COR-L47 (cell line): Measurements from ENCODE around the gene SORCS1.

Source experiments
- DNase-seq: peaks from one replicate; lab custom pipeline; 2025; lab: John Stamatoyannopoulos, UW

Gene SORCS1

DNA sequence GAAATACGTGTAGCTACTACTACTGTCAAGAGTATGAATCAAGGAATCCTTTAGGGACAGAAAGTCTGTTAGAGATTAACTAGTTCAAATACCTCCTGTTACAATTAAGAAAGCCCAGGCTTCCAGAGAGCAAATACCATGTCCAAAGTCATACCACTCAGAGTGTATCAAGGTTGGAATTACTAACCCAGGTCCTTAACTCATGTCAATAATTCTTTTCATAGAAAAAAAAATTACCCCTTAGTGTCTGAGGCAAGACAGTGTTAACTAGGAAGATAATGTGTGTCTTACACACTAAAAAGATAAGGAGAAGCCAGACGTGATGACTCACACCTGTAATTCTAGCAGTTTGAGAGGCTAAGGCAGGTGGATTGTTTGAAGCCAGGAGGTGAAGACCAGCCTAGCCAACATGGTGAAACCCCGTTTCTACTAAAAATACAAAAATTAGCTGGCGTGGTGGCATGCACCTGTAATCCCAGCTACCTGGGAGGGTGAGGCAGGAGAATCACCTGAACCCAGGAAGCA, 423.4 kb downstream of the SORCS1 start:
- no peak for DNase-seq

DNA sequence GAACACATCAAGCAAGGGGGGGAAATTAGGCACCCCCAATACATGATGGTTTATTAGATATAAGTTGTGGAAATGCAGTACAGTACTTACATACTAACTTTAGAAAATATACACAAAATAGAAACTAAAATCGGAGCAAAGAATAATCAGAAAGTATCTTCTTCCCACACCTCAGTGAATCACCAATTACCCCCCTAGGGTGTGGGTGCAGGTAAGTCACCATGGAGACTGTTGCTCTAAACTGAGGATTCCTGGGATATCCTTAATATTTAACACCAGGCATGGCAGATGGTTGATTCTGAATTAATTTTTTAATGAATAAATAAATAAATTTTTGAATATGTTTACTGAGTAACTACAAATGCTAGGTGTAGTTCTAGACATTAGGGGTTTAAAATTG, 424.4 kb downstream of the SORCS1 start:
- DNase-seq: no peak

DNA sequence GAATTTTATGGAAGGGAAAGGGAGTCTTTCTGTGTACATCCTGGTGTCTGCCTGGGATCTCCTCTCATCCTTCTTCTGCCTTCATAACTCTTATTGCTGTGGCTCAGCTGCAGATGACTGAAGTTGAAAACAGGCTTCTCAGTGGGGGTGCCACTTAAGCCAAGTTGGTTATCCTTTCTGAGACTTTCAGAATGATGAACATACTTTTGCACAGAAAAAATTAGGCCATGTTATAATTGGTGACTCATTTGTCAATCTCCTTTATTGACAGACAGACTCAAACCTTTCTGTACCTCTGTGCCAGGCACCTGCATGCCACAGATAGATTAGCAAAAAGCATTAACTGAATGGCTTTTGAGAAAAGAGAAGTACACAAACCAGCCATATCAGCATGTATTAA, 430.3 kb downstream of the SORCS1 start:
- no peak for DNase-seq

DNA sequence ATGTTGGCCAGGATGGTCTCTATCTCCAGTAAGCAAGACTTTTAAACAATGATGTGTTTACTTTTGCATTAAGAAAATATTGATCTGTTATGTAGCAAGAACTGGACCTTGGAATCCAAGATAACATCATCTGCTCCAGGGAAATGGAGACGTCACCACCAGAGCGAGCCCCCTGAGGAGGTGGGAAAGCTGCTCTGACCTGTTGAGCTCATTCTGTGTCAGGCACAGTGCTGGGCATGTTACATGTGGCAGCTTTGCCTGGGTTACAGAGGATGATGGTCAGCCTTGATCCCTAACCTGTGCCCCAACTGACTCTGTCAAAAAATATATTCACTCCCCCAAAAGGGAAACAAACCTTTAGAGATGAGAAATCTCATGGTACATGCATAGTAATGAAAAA, 436.3 kb downstream of the SORCS1 start:
- no peak for DNase-seq

DNA sequence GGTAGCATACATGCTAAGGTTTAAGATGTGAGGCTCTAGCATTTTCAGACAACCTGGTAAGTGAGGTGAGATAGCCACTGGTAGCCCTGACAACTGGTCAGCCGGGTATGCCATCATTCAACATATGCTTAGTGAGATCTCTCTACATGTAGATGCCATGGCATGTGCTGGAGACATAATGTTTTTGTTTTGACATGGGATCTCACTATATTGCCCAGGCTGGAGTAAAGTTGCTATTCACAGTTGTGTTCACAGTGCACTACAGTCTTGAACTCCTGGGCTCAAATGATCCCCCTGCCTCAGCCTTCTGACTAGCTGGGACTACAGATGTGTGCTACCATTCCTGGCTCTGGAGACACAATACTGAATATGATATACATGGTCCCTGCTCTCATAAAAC, 437.3 kb downstream of the SORCS1 start:
- DNase-seq: no peak

DNA sequence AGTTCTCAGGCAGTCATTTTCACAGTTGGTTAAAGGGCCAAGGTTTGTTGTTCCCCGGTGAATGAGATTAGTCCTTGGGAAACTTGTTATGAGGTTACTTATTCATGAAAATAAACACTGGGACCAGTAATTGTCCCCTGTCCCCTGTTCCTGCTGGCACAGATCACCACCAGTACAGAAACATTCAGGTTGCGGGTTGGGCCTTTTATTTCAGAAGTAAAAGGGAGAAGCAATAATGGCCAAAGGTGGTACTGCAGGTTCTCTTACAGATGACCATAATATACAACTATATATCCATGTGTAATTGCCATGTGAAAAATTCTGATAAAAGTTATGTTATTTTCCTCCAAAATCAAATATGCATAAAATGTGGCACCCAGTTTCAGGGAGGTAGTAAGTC, 442.0 kb downstream of the SORCS1 start:
- DNase-seq: no peak

DNA sequence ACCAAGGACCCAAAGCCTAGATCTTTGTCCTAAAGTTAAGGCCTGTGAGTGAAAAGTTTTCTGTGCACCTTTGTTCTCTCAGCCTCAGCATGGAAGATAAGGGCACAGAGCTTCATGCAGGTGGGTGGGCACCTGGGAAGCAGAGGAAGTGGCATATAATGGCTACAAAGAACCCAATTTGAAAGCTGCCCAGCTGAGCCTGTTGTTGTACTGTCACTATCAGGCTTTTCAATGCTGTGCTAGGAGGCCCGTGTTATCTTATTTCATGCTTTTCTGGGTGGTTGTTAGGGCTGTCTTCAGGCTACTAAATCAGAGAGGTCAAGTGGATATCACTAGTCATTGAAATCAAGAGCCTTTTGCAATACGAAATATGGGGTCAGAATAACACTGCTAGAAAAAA, 443.8 kb downstream of the SORCS1 start:
- DNase-seq: no peak

DNA sequence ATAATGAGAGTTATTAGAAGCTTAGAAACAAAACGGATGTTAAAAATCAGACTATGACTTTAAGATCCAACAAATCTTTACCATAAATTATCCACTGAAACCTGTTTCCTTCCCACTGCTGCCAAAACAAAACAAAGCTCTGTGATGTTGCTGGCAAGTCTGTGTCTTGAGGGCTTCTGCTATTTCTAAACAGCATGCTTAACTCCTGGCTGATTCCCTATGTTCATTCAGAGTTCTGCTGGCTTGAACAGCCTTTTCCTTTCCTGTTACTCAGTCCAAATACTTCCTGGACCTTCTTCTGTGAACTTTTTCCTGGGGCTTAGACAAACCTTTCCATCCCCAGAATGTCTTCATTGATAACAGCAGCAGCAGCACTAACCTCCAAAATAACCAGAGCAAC, 448.1 kb downstream of the SORCS1 start:
- no peak for DNase-seq

DNA sequence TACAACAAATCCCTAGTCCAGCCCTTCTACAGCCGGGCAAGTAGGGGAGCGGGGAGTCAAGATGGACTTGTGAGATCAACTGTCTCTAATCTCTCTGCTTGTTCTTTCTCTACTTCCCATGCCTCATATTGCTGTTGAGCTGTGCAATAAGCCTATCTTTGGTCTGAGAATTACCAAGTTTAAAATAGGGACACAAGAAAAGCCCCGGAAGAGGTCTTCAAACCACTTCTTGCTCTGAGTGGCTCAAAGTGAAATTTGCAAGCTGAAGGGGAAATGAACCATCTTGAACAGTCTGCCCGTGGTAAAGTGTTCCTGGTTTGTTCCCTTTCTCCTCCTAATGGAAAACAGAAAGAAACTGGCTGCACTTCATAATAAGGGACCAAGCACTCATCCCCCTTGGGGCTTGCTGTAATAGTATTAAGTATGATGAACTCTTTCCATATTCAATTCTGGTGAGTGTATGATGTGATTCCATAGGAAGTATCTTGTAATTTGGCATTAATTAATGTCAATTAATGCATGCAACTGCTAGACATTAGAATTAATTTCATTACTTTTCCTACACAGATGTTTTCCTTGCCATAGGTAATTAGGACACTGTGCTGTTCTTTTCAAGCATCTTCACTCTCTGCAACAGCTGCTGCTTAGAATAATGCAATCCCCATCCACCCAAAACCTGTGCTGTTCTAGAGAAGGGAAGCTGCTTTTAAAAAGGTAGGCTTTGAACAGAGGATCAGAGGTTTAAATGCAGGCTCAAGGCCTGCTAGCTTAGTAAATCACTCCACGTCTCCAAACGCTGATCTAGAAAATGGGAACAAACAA, 449.6 kb downstream of the SORCS1 start:
- no peak for DNase-seq

DNA sequence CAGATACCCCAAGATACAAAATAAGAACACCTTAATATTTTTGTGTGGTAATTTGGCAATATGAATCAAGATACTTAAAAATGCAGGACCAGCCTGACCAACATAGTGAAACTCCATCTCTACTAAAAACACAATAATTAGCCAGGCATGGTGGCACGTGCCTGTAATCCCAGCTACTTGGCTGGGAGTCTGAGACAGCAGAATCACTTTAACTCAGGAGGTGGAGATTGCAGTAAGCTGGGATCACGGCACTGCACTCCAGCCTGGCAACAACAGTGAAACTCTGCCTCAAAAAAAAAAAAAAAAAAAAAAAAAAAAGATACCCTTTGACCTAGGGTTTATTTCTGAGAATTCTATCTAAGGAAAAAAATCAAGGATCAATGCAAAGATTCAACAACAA, 450.7 kb downstream of the SORCS1 start:
- no peak for DNase-seq

DNA sequence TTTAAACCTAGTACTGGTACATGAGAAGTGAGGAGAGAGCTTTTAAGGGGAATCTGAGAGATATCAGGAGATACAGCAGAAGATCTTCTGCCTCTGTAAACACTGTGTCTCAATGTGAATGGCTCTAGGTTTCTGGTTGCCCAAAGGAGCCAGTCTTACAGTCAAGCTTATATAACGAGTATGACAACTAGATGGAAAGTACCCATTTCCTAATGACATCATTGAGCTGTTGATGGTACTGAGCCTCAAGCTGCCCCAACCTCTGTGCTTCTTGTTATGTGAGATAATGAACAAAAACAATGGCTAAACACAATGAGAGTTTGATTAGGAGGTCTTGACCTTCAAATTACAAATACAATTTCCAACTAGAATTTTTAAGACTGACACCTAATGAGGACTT, 451.5 kb downstream of the SORCS1 start:
- DNase-seq: no peak

DNA sequence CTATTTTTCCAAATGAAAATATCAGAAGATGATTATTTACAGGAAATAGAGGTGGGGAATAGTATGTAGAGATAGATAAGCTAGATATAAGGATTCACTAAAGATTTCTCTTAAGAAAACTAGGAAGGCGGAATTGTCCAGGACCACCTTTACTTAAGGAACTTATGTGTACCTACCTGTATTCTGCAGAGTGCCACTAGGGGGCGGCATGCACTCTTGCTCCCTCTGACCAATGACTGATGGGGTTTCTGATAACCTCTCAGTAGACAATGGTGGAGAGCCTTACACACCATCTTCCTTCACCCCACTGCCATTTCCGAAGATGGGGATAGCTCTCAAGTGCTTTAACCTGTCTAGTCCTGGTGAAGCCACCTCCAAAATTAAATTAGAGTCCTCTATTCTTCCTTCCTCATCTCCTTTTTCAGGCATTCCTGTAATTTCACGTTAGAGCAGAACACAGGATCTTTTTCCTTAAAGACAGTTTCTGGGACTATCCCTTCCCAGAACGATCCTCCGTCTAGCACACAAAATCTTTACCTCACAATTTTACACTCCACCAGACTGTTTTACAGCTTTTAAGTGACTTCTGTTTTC, 453.1 kb downstream of the SORCS1 start:
- no peak for DNase-seq

DNA sequence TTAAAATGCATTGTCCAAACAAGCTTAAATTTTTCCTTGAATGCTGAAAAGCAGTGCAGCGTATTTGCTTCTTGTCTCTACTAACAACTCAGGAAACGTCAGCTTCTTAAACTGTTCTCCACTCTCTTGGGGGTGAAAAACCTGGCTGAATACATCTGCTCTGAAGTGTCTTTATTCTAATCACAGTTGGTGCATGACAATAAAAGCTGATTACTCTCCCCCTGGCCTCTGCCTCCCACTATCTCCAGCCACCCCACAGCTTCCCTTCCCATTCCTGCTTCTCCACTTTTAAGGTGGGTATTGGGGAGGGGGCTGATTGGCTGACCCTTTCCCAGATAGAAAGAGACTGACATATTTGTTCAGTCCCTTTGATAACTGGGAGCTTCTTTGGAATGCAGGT, 456.0 kb downstream of the SORCS1 start:
- no peak for DNase-seq

DNA sequence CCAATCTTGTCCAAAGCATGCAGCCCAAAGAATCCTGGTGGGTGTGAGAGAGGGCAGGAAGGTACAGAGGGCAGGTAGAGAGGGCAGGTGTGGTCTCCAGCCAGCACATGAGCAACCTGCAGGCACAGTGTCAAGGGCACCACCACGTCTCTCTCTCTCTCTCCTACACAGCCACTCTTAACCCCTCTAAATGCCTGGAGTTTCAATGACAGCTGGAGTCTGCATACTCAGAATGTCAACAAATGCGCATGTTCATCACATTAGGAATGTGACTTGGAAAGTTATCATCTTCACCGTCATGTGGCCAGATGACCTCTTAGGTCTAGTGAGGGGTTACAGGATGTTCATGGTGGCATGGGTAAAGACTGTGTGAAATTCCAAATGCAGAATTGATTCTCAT, 456.8 kb downstream of the SORCS1 start:
- DNase-seq: no peak

DNA sequence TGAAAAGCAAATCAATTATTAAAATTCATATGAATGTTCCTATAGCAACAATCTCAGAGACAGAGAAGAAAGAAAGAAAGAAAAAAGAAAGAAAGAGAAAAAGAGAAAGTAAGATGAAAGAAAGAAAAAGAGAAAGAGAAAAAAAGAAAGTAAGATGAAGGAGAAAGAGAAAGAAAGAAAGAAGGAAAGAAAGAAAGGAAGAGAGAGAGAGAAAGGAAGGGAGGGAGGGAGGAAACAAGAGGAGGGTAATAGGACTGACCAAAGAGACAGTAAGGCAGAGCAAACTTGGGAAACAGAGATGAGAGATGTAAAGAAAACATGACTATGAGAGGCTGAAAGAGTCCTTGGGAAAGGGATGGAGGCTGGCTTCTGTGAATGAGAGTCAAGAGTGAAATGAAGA, 458.4 kb downstream of the SORCS1 start:
- DNase-seq: no peak

DNA sequence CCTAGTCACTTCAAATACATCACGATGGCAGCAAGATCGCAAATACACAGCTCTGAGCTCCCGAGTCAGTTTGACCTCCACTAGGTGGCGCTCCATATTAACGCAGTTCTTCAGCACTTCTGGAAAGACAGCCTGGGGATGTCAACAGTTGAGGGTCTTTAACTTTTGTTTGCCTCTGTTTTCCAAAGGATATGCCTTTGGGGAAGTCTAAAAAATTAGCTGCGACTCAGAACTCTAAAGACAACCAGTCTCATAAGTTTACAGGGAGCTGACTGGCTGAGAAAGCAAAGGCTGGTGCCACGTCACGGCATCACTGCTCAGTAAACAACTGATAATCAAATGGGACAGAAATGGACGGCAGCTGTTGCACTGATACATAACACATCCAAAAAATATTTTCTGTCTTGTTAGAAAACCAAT, 458.8 kb downstream of the SORCS1 start:
- no peak for DNase-seq

DNA sequence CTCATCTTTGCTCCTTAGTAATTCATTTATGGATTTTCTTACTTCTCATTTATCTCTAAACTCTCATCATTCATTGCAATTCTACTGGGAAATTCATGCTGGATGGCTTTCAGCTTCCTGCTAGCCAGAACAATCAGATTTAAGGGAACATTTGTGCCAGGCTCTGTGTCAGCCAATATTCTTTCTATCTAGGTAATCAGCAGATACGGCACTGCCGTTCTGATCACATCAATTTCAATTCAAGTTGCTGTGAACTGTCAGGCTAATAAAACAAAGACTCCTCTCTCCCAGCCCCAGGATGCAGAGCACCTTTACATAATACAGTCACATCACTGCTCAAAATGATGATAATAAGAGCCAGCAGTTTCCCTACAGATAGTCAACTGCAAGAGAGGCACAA, 468.3 kb downstream of the SORCS1 start:
- DNase-seq: no peak

DNA sequence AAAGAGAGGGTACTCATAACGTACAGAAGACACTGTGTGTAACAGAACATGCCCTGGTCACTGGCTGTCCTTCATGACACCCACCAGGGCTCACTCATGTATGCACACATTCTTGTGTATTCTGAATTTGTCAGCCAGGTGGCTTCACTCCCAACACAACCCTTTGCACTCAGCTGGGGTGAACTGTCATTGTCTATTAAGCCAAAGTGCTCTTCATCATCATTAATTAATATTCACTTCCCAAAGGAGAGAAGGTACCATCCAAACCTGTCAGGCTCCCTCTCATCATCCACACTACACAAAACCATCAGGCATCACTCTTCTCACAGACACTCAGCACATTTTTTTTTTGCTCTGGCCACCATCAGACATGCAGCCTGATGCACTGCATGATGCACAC, 469.8 kb downstream of the SORCS1 start:
- DNase-seq: no peak

DNA sequence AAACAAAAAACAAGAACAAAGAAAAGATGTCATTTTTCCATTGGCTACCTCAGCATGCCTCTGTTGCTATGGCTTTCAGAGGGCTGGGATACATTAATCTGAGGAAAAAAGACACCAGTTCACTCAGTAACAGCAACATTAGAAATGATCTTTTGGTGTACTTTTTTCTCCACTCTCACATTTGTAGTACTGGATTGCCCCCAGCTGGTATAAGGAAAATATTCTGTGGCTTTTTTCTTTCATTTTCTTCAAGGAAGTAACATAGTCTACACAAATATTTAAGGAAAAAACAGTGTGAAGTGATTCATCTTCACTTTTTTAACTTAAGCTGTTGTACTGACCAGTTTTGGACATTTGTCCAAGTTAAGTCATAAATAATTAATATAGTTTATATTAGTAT, 482.3 kb downstream of the SORCS1 start:
- DNase-seq: no peak

DNA sequence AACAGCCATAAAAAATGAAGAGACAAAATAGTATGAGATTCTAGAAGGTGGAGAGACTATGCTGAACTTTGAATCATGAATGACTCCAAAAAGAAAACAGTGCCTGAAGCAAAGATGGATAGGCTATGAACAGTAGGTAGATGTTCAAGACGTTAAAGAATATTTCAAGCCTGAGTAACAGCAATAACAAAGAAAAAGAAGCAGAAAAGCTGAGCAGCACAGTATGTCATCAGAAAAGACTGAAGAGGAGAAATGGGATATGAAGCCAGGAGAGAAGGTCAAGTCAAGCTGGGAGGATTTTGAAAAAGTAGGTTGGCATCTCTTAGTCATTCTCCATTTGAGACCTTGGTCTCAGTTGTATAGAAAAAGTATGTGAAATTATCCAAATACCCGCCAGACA, 484.4 kb downstream of the SORCS1 start:
- DNase-seq: no peak

DNA sequence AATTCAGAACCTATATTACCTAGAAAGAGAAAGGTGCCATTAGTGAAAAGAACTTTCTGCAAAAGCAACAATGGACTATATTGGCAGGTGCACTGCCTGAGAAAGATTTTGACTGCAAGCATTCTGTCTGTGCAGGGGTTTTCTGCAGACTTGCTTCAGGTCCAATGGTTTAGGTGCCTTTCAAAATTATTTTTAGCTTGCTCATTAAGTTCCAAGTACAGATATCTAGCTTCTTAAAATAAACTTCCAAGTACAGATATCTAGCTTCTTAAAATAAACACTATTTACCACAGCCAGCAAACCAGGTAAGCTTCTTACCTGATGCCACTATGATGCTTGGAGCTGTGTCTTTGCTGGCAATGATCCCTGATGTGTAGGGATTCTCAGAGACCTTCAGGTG, 485.2 kb downstream of the SORCS1 start:
- DNase-seq: no peak

DNA sequence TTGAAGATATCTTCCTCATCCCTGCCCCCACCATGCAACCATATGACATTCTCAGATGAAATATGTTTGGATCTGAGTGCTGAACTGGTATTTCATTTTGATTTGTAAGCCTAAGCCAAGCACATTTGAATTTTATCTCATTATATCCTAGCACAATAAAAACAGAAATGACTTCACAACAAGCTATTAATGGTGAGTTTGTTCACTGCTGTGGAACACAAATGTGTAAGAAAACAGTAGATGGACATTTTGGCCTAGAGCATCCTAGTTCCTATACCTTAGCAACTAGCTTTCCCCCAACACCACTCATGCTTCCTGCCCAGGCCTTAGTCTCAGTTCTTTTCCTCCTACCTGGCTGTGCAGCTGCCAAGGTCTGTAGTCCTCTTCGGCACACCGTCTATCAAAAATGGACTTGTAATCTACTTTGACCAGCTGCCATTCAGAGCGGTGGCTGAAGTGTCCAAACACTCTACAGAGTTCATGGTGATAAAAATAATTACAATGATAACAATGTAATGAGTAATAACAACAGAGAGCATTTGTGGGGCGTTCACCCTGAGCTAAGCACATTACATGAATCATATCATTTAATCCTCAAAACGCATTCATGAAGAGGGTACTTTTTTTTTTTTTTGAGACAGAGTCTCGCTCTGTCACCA, 491.9 kb downstream of the SORCS1 start:
- DNase-seq: no peak

DNA sequence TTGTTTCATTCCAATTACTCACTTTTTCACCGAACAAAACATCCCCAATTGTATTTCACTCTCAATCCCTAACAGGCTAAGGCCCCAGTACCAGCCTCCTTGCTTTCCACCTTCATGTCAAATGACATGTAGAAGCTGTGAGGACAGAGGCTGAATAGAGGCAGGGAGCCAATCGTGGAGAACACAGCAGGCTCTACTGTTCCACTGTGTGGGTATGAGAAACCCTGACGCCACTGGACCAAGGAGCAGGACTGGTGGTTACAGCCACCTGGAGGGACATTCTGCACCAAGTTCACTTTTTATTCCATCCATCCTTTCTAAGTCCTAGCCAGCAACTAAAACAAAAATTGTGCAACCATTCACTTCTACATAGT, 502.8 kb downstream of the SORCS1 start:
- no peak for DNase-seq
